HepG2 (cell line): ENCODE results near the gene RGMA. TPM values are rescaled to one million over a fixed set of nuclear protein-coding genes. Genes with fewer than 3 reads are reported as not detected.

Experiments used
- ATAC-seq: fragments of 200-7000 bp; cut with Tn5 transposase; 3 replicates; pipeline ENCODE4 v1.9.1; 2020; ENCODE audit warnings: mild to moderate bottlenecking, moderate library complexity
- BruUV-seq: library from RNA; stranded (reverse); fragments of 400-500 nt; replicated peaks from 2 replicates; lab custom pipeline; 2021; lab: Mats Ljungman, UMichigan
- CTCF ChIA-PET: fragments of 300-600 bp; formaldehyde crosslinking; extraction: SDS; loops from one replicate; lab custom pipeline; 2021; ENCODE audit warnings: low total read pairs, inconsistent platforms, low intra/inter-chr PET ratio; lab: Yijun Ruan, JAX
- POLR2A ChIA-PET: fragments of 350-600 bp; sonication (Branson Sonifier 250); formaldehyde crosslinking; loops from one replicate; lab custom pipeline; 2020; ENCODE audit warnings: antibody characterized with exemption, inconsistent platforms; lab: Yijun Ruan, JAX
- DNase-seq: peaks from one replicate; pipeline ENCODE4 v3.0.0-alpha.2; 2015; ENCODE audit warnings: low spot score
- FAIRE-seq: peaks from 3 replicates; lab custom pipeline; 2011; peaks lifted over from hg19 to GRCh38; lab: Jason Lieb, UNC
- H2AFZ ChIP-seq: one replicate; pipeline ENCODE4 v1.6.1; 2011; ENCODE audit warnings: low read length, inconsistent platforms
- H3K27ac ChIP-seq: fragments of 300-600 bp; 3 replicates; pipeline ENCODE4 v1.8.0; 2011; ENCODE audit warnings: mixed run types, mild to moderate bottlenecking, mixed read lengths, low read length, inconsistent platforms; ENCODE audit not compliant: insufficient read depth; ENCODE audit errors: extremely low read length
- H3K27me3 ChIP-seq, 2 experiments: fragments of 200-600 bp in 1 of 2; 2 replicates in 1 of 2; 3 replicates in 1 of 2; pipeline versions ENCODE4 v1.6.0 to v1.8.0; 2011; ENCODE audit warnings: low read length in 2 of 2, mild to moderate bottlenecking in 2 of 2, moderate library complexity in 2 of 2, inconsistent platforms in 1 of 2; ENCODE audit not compliant: insufficient read depth in 2 of 2, control insufficient read depth in 1 of 2
- H3K36me3 ChIP-seq, 2 experiments: fragments of 200-600 bp in 1 of 2; replicated peaks in 1 of 2; 2 replicates in 1 of 2; 3 replicates in 1 of 2; pipeline versions ENCODE4 v1.5.1 to v1.8.0; 2011; ENCODE audit warnings: low read length in 2 of 2, inconsistent platforms in 1 of 2; ENCODE audit not compliant: insufficient read depth in 2 of 2, control insufficient read depth in 1 of 2
- H3K4me1 ChIP-seq: 2 replicates; pipeline ENCODE4 v1.5.1; 2012; ENCODE audit warnings: low read length, inconsistent platforms; ENCODE audit not compliant: insufficient read depth
- H3K4me2 ChIP-seq: 2 replicates; pipeline ENCODE4 v1.6.0; 2011; ENCODE audit warnings: low read depth, low read length, inconsistent platforms
- H3K4me3 ChIP-seq, 3 experiments: fragments of 200-600 bp in 1 of 3; sonication (generic), shearing (Covaris generic) in 1 of 3; replicated peaks in 1 of 3; 2 replicates each; pipeline ENCODE4 v1.5.1; 2011 to 2016; ENCODE audit warnings: low read length in 3 of 3, inconsistent platforms in 2 of 3, low read depth in 2 of 3, mild to moderate bottlenecking in 2 of 3, control low read depth in 1 of 3, mixed read lengths in 1 of 3; ENCODE audit not compliant: insufficient read depth in 1 of 3
- H3K79me2 ChIP-seq: one replicate; pipeline ENCODE4 v1.6.1; 2011; ENCODE audit warnings: low read length, inconsistent platforms; ENCODE audit not compliant: insufficient read depth
- H3K9ac ChIP-seq: 2 replicates; pipeline ENCODE4 v1.6.0; 2011; ENCODE audit warnings: mild to moderate bottlenecking, low read depth, low read length, inconsistent platforms; ENCODE audit not compliant: insufficient read depth
- H3K9me3 ChIP-seq: 2 replicates; pipeline ENCODE4 v1.5.1; 2012; ENCODE audit warnings: mild to moderate bottlenecking, low read length
- H4K20me1 ChIP-seq: 2 replicates; pipeline ENCODE4 v1.6.0; 2011; ENCODE audit warnings: inconsistent platforms, mild to moderate bottlenecking, low read length, moderate library complexity; ENCODE audit not compliant: insufficient read depth
- CAMTA2 ChIP-seq: sonication (generic); formaldehyde crosslinking; IDR thresholded peaks from 2 replicates; pipeline ENCODE4 v1.4.0; 2020; ENCODE audit warnings: mild to moderate bottlenecking, missing genetic modification reagents, borderline replicate concordance
- CEBPB ChIP-seq: IDR thresholded peaks from 2 replicates; pipeline ENCODE4 v1.6.1; 2011; ENCODE audit warnings: low read depth, low read length, improper control_type of control experiment, borderline replicate concordance
- HDAC1 ChIP-seq: sonication (generic); formaldehyde crosslinking; IDR thresholded peaks from 2 replicates; pipeline ENCODE4 v1.5.1; 2020; ENCODE audit warnings: mild to moderate bottlenecking, missing genetic modification reagents
- JARID2 ChIP-seq: sonication (generic); formaldehyde crosslinking; IDR thresholded peaks from 2 replicates; pipeline ENCODE4 v1.8.1; 2023; ENCODE audit warnings: missing genetic modification reagents, inconsistent platforms; ENCODE audit not compliant: insufficient replicate concordance
- RELA ChIP-seq: sonication (generic); formaldehyde crosslinking; IDR thresholded peaks from 2 replicates; pipeline ENCODE4 v1.4.0; 2020; ENCODE audit warnings: missing genetic modification reagents
- REXO4 ChIP-seq: sonication (generic); formaldehyde crosslinking; IDR thresholded peaks from 2 replicates; pipeline ENCODE4 v1.8.0; 2022; ENCODE audit warnings: missing genetic modification reagents, mild to moderate bottlenecking, borderline replicate concordance
- ZNF138 ChIP-seq: sonication (generic); formaldehyde crosslinking; IDR thresholded peaks from 2 replicates; pipeline ENCODE4 v1.5.0; 2020; ENCODE audit warnings: mild to moderate bottlenecking, low read depth, missing genetic modification reagents
- ZNF160 ChIP-seq: sonication (generic); formaldehyde crosslinking; IDR thresholded peaks from 2 replicates; pipeline ENCODE4 v1.8.0; 2022; ENCODE audit warnings: mild to moderate bottlenecking, inconsistent platforms, missing genetic modification reagents
- WGBS: methylation state at CpG from one replicate; pipeline ENCODE4 v1.1.6; 2017; ENCODE audit warnings: low lambda C conversion rate; 5-methylcytosine and 5-hydroxymethylcytosine counted together
- in situ Hi-C: cut with HindIII; loops from 2 replicates; pipeline ENCODE4 v1.10.0; 2017; ENCODE audit warnings: low pct_unique_long_range_greater_than_20kb; ENCODE audit not compliant: extremely low pct_ligation_motif_present
- intact Hi-C: fragments of 100-400 bp; cut with micrococcal nuclease; formaldehyde crosslinking; loops from one replicate; pipeline ENCODE4 v1.10.0; 2022; ENCODE audit not compliant: unreplicated experiment
- polyA plus RNA-seq, 8 experiments: library from polyadenylated mRNA; depleted of rRNA in 3 of 8; stranded (reverse) in 7 of 8; unstranded in 1 of 8; fragments of >200 nt; fragmentation: Illumina TruSeq in 4 of 8; extraction: Trizol in 4 of 8; gene quantifications; 2 replicates each; pipeline versions ENCODE4 v1.2.1 to v1.2.3, GENCODE V29; 2011 to 2016; ENCODE audit warnings: low read depth in 4 of 8, missing spikeins in 1 of 8, mixed read lengths in 1 of 8; ENCODE audit not compliant: insufficient read depth in 1 of 8
- total RNA-seq, 5 experiments: library from RNA; depleted of rRNA; stranded (reverse); fragments of >200 nt; fragmentation: Illumina TruSeq; extraction: Trizol; gene quantifications; 2 replicates each; pipeline ENCODE4 v1.2.3, GENCODE V29; 2016; ENCODE audit warnings: low read depth in 1 of 5
- TF ChIP-seq, protein P1 (sequence below): sonication (generic); formaldehyde crosslinking; IDR thresholded peaks from 2 replicates; pipeline ENCODE4 v1.4.0; 2020; ENCODE audit warnings: mild to moderate bottlenecking, low read depth, missing genetic modification reagents
- TF ChIP-seq, protein P2 (sequence below): sonication (generic); formaldehyde crosslinking; IDR thresholded peaks from 2 replicates; pipeline ENCODE4 v1.5.0; 2020; ENCODE audit warnings: missing genetic modification reagents
- TF ChIP-seq, protein P3 (sequence below): IDR thresholded peaks from 2 replicates; pipeline ENCODE4 v1.6.1; 2016; ENCODE audit warnings: low read depth, missing genetic modification reagents, missing compliant biosample characterization

RGMA gene
- total and polyA plus RNA-seq, 2 of the 13 experiments (the other 11 are each of a cell fraction or from before 2014, with no cell fraction given): not detected

DNA sequence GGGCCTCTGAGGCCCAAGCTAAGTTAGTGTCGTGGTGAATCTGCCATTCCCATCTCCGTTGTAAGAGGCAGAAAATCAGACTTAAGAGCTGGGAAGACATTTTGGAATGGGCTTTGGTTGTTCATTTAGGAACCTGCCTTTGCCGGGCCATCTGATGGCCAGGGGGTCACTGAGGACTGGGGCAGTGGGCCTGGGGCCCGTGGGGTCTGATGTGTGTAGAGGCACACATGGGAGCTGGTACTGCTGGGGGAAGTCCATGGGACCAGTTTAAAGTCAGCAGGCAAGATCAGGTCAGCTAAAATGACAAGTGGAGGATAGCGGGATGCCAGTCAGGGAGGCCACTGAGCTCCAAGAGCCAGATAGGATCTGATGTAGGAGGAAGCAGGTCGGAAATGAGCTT is 38.3 kb upstream of the RGMA start:
- in situ Hi-C loops: no loop called here

More for the DNA sequence above, 38.3 kb upstream of the RGMA start:
- H2AFZ ChIP-seq: no peak overlapping the region
- no peak overlapping the region for H3K27ac ChIP-seq
- H3K4me1 ChIP-seq: no peaks in the 10 kb centered on the region
- no peaks in the 10 kb centered on the region for H4K20me1 ChIP-seq
- DNase-seq (no peak), FAIRE-seq (no peak), ATAC-seq (no peak)
- H3K4me2 ChIP-seq: no peak overlapping the region
- H3K9me3 ChIP-seq: no peaks in the 10 kb centered on the region
- H3K4me3 ChIP-seq: no peak overlapping the region
- no peak overlapping the region for H3K9ac ChIP-seq
- no peaks in the 10 kb centered on the region for H3K79me2 ChIP-seq
- BruUV-seq: no TSS peak
- intact Hi-C loops: no loop called here
- no peaks in the 10 kb centered on the region for H3K36me3 ChIP-seq
- ChIA-PET POLR2A (no interaction called here), CTCF (no interaction called here)
- peaks cover 0 to 31% of the 10 kb centered on the region in 2 experiments; a peak in 3 of 5 replicates for H3K27me3 ChIP-seq
- TF ChIP-seq CAMTA2 (CRISPR knock-in tag): no peak
- no peak for TF ChIP-seq ZNF160
- TF ChIP-seq RELA: no peak
- TF ChIP-seq, protein P1, sequence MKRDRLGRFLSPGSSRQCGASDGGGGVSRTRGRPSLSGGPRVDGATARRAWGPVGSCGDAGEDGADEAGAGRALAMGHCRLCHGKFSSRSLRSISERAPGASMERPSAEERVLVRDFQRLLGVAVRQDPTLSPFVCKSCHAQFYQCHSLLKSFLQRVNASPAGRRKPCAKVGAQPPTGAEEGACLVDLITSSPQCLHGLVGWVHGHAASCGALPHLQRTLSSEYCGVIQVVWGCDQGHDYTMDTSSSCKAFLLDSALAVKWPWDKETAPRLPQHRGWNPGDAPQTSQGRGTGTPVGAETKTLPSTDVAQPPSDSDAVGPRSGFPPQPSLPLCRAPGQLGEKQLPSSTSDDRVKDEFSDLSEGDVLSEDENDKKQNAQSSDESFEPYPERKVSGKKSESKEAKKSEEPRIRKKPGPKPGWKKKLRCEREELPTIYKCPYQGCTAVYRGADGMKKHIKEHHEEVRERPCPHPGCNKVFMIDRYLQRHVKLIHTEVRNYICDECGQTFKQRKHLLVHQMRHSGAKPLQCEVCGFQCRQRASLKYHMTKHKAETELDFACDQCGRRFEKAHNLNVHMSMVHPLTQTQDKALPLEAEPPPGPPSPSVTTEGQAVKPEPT (CRISPR knock-in tag): no peak
- TF ChIP-seq ZNF138 (CRISPR knock-in tag): no peak
- no peak for TF ChIP-seq REXO4 (CRISPR knock-in tag)
- no peak for TF ChIP-seq HDAC1 (CRISPR knock-in tag)
- TF ChIP-seq, protein P2, sequence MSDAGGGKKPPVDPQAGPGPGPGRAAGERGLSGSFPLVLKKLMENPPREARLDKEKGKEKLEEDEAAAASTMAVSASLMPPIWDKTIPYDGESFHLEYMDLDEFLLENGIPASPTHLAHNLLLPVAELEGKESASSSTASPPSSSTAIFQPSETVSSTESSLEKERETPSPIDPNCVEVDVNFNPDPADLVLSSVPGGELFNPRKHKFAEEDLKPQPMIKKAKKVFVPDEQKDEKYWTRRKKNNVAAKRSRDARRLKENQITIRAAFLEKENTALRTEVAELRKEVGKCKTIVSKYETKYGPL: no peak
- TF ChIP-seq, protein P3, sequence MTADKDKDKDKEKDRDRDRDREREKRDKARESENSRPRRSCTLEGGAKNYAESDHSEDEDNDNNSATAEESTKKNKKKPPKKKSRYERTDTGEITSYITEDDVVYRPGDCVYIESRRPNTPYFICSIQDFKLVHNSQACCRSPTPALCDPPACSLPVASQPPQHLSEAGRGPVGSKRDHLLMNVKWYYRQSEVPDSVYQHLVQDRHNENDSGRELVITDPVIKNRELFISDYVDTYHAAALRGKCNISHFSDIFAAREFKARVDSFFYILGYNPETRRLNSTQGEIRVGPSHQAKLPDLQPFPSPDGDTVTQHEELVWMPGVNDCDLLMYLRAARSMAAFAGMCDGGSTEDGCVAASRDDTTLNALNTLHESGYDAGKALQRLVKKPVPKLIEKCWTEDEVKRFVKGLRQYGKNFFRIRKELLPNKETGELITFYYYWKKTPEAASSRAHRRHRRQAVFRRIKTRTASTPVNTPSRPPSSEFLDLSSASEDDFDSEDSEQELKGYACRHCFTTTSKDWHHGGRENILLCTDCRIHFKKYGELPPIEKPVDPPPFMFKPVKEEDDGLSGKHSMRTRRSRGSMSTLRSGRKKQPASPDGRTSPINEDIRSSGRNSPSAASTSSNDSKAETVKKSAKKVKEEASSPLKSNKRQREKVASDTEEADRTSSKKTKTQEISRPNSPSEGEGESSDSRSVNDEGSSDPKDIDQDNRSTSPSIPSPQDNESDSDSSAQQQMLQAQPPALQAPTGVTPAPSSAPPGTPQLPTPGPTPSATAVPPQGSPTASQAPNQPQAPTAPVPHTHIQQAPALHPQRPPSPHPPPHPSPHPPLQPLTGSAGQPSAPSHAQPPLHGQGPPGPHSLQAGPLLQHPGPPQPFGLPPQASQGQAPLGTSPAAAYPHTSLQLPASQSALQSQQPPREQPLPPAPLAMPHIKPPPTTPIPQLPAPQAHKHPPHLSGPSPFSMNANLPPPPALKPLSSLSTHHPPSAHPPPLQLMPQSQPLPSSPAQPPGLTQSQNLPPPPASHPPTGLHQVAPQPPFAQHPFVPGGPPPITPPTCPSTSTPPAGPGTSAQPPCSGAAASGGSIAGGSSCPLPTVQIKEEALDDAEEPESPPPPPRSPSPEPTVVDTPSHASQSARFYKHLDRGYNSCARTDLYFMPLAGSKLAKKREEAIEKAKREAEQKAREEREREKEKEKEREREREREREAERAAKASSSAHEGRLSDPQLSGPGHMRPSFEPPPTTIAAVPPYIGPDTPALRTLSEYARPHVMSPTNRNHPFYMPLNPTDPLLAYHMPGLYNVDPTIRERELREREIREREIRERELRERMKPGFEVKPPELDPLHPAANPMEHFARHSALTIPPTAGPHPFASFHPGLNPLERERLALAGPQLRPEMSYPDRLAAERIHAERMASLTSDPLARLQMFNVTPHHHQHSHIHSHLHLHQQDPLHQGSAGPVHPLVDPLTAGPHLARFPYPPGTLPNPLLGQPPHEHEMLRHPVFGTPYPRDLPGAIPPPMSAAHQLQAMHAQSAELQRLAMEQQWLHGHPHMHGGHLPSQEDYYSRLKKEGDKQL (CRISPR knock-in tag): no peak
- no peak for TF ChIP-seq CEBPB
- TF ChIP-seq JARID2: no peak
- WGBS: 0% methylated on average over 6 of the region's 6 CpGs
